ENCODE results near the gene RAD51B.
A peak's percentile ranks its signal among the peaks of the same experiment; 100 is the strongest.
"Not testable (repeated sequence)": the region's sequence is repeated elsewhere in the genome, so short reads cannot be mapped to it uniquely, and the experiment has no call there.

RAD51B gene

GRCh38 chr14:68241862-68242487 is 422.4 kb downstream of the RAD51B start:
- no peak for DNase-seq

- DNase-seq: no peak
Measured at GRCh38 chr14:68243450-68244010, 424.0 kb downstream of the RAD51B start.

DNA sequence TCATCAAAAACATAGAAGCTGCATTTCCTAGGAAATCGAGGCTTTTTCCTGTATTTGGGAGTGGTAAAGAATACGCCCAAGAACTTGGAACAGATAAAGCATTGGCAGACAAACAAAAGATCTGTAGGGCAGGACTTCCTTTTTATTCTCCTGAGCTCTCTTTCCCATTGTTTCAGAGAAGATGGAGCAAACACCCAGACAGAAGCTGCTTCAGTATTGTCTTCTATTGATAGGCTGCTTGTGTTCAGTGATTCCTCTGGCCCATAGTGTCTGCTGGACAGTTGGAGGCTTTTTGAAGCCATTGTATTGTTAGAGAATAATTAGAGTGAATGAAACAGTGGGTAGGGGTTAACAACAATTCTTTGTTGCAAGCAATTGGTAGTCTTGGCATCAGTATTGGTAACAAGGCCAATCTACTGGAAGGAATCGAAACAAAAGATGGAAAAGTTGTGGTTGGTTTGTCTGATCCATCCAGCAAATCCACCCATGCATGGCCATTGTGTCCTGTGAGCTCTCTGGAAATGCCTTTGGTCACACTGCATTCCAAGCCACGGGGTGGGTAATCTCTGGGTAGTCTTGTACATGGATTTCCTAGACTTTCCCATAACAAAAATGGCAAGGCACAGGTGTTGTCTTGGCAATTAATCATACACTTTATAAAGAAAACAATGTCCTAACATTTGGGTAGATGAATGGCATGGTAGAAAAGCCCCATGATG is 424.8 kb downstream of the RAD51B start:
- DNase-seq: peak; percentile 7

- DNase-seq: no peak
Measured at GRCh38 chr14:68245146-68246073, 425.8 kb downstream of the RAD51B start.

DNA sequence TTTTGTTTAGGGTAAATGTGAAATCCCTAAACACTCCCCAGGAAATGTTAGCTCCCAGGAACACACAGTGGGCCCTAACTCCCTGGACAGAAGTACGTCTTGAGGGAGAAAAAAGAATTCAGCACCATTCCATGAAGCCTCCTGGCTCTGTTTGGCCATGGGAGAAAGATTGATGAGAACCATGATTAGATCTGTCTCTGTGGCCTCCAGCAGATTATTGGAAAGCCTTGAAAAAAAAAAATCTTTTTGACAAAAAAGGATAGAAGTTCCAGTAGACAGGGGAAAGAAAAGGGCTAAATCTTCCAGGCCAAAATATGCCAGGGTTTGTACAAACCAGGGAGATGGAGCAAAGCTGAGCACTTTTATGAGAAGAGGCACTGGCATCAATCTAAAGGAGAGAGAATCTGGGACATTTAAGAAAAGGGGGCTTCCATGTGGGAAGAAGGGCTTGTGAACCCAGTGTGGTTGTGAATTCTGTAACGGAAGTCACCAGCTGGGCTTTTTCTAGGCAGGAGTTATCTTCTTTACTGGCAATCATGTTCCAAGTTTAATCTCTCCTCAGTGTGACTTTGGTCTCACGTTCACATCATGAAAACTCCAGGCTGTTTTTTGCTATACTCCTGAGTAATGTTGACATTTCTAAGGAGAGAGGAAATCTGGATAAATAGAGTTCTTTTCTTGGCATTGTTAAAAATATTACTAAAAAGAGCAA is 426.7 kb downstream of the RAD51B start:
- no peak for DNase-seq

- no peak for DNase-seq
Measured at GRCh38 chr14:68246786-68247105, 427.2 kb downstream of the RAD51B start.

- no peak for DNase-seq
Measured at GRCh38 chr14:68247274-68247673, 427.7 kb downstream of the RAD51B start.

GRCh38 chr14:68247676-68248268 is 428.2 kb downstream of the RAD51B start:
- DNase-seq: no peak

- peak; percentile 68 for DNase-seq
Measured at GRCh38 chr14:68248481-68249255, 429.1 kb downstream of the RAD51B start.

- no peak for DNase-seq
Measured at GRCh38 chr14:68249661-68250451, 430.3 kb downstream of the RAD51B start.

DNA sequence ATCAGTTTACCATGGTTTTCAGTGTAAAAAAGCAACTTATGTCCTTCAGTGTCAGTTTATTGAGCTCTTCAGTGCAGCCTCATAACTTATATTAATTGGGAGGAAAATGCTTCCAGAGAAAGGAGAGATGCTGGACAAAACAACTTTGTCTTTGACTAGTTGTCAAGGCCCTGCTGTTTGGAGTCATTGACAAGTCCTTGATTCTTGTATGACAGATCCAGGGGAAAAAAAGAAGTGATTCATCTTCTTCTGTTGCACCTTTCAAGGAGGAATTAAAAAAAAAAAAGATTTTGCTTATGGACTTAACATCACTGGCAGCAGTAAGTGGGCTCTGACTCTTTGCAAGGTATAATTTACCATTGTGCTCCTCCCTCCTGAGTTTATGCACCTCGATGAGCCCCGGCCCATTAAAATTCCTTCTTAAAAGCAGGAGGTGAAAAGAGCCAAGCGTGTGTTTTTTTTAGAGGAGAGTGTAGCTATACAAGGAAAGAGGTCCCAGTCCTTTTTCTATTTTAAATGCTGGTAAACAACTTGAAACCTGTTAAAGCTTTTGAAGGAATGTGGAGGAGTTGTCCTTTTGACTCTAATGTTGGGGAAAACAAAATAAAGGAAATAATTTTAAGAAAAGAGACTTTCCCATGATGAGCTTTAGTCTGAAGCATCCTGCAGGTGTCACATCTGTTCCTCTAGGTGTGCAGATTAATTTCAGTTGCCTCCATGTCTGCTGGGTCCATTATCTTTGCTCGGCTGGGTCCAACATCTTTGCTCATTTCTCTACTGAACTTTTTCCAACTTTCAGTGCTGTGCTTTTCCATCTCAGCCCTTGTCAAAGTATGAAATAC is 431.6 kb downstream of the RAD51B start:
- no peak for DNase-seq

DNA sequence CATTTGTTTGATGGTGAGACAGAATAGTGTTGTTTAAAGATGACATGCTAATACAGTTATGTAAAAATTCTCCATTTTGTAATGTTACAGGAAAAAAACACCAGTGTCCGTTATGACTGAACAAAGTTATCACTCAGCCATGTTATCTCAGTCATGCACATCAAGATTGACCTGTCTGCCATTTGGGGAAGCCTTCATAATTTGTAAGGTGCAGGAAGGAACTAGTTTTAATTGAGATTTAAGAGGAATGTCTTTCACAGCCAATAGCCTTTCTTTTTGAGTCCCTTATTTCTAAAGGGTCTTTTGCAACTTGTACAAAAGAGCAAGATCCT is 432.2 kb downstream of the RAD51B start:
- no peak for DNase-seq

GRCh38 chr14:68253160-68253780 is 433.7 kb downstream of the RAD51B start:
- DNase-seq: no peak

- no peak for DNase-seq
Measured at GRCh38 chr14:68253878-68254528, 434.4 kb downstream of the RAD51B start.

DNA sequence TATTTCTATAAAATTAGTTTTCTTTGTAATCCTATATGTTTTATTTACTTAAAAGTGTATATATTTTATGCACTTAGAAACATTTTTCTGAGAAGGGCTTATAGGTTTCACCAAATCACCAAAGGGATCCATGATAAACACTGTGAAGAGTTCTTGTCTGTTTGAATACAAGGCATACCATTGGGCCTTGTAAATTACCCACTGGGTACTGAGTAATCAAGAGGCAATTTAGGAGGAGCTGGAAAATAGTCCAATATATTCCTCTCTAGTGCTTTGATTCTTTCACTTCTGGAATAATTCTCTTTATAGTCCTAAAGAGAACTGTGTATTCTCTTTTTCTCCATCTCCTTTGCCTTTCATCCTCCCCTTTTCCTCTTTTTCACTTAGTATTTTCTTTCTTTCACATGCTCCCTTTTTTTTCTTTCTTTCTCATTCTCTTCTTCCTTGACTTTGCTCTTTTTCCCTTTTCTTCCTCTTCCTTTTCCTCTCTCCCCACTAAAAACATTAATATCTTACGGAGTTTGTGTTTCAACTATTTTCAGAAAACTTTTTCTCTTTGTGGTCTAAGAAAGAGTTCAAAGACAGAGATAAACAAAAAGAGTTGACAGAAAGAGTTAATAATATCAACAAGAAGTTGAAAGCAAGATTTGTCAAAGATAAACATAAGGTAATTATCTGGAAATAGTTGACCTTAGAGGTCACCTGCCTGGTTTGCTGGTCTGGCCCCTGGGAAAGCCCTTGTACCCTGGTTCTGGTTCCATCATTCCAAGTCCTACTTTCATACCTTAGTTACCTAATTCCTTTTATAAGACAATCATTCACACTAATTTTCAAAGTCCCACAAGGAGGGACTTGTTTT is 435.3 kb downstream of the RAD51B start:
- no peak for DNase-seq

GRCh38 chr14:68255693-68256178 is 436.2 kb downstream of the RAD51B start:
- DNase-seq: no peak

DNA sequence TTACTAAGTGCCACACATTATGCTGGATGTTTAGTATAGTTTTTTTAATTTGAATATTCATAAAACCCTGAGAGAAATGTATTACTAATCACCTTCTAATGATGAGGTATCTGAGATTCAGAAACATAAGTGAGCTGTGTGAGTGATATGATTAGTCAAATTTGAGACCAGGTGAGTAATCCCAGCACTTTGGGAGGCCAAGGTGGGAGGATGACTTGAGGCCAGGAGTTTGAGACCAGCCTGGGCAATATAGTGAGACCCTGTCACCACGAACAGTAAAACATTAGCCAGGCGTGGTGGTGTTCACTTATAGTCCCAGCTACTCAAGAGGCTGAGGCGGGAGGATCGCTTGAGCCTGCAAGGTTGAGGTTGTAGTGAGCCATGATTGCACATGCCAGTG is 438.4 kb downstream of the RAD51B start:
- DNase-seq: no peak

DNA sequence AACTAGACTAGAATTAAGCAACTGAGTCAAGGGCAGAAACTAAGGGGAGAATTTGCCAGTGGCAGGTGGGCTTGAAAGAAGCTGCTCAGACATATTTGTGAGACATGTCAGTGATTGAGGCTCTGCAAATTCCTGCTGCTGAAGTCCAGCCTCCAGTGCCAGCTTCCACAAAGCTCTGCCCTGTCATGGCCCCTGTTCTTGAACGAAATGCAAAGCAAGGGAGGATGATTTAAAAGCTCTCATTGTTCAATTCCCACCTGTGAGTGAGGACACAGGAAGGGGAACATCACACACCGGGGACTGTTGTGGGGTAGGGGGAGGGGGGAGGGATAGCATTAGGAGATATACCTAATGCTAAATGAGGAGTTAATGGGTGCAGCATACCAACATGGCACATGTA is 439.4 kb downstream of the RAD51B start:
- not testable (repeated sequence) for DNase-seq

All from midbrain (tissue), 1 donor.